Measurements from ENCODE around the gene CYP2U1. TPM values are rescaled to one million over a fixed set of nuclear protein-coding genes. Genes with fewer than 3 reads are reported as not detected.

CYP2U1 gene
- total RNA-seq, 1 experiment from 2014 or later, result 1.2 TPM

- ChIA-PET CTCF (no interaction called here), POLR2A (no interaction called here)
- intact Hi-C loops (cut with micrococcal nuclease; ENCODE audit: unreplicated experiment) (no loop called here), in situ Hi-C loops (cut with HindIII; ENCODE audit: low pct_unique_long_range_greater_than_20kb, low sequenced_read_pairs) (no loop called here)
- TF ChIP-seq SIN3A (IDR thresholded peaks at IDR 0.05; ENCODE audit: borderline replicate concordance, insufficient read depth, low read depth, low read length) (no peak), POLR2AphosphoS5 (IDR thresholded peaks at IDR 0.05; ENCODE audit: low read depth, low read length) (no peak), REST (IDR thresholded peaks at IDR 0.05; ENCODE audit: insufficient read depth in 1 of 2, low read depth in 2 of 2, low read length in 1 of 2) (no peak), TCF7L2 (IDR thresholded peaks at IDR 0.05; ENCODE audit: low read depth, low read length) (no peak), CTCF (IDR thresholded peaks at IDR 0.05) (no peak)
- Histone ChIP-seq H3K27ac (ENCODE audit: low read length) (no peak overlapping the region), H3K4me3 (ENCODE audit: low read depth in 2 of 2, low read length in 2 of 2) (no peak overlapping the region), H3K9me3 (ENCODE audit: control insufficient read depth, insufficient read depth, low read depth, low read length) (no peaks in the 10 kb centered on the region), H3K27me3 (ENCODE audit: control insufficient read depth, insufficient read depth, low read length) (no peaks in the 10 kb centered on the region), H3K4me1 (ENCODE audit: control insufficient read depth, insufficient read depth, low read length) (no peaks in the 10 kb centered on the region), H3K36me3 (ENCODE audit: control insufficient read depth, insufficient read depth, low read length) (no peaks in the 10 kb centered on the region; the same call in 1 of the 2 replicates)
- no peak for ATAC-seq
- DNase-seq (ENCODE audit: low read depth, low spot score), result no peak
- no TSS peak for BruUV-seq (replicated peaks)
Observed at GRCh38 chr4:107997794-107998193, 66.4 kb downstream of the CYP2U1 start.

GRCh38 chr4:107999932-108000539, 68.7 kb downstream of the CYP2U1 start:
- ChIA-PET CTCF (no interaction called here), POLR2A (no interaction called here)
- Histone ChIP-seq H3K4me1 (ENCODE audit: control insufficient read depth, insufficient read depth, low read length) (no peaks in the 10 kb centered on the region), H3K4me3 (ENCODE audit: low read depth in 2 of 2, low read length in 2 of 2) (no peak overlapping the region), H3K27ac (ENCODE audit: low read length) (no peak overlapping the region), H3K27me3 (ENCODE audit: control insufficient read depth, insufficient read depth, low read length) (no peaks in the 10 kb centered on the region), H3K36me3 (ENCODE audit: control insufficient read depth, insufficient read depth, low read length) (no peaks in the 10 kb centered on the region; the same call in 1 of the 2 replicates), H3K9me3 (ENCODE audit: control insufficient read depth, insufficient read depth, low read depth, low read length) (no peaks in the 10 kb centered on the region)
- DNase-seq (ENCODE audit: low read depth, low spot score), result no peak
- no peak for TF ChIP-seq POLR2AphosphoS5 (IDR thresholded peaks at IDR 0.05; ENCODE audit: low read depth, low read length)
- TF ChIP-seq TCF7L2 (IDR thresholded peaks at IDR 0.05; ENCODE audit: low read depth, low read length), result no peak
- TF ChIP-seq CTCF (IDR thresholded peaks at IDR 0.05), result no peak
- no peak for TF ChIP-seq REST (IDR thresholded peaks at IDR 0.05; ENCODE audit: insufficient read depth in 1 of 2, low read depth in 2 of 2, low read length in 1 of 2)
- TF ChIP-seq SIN3A (IDR thresholded peaks at IDR 0.05; ENCODE audit: borderline replicate concordance, insufficient read depth, low read depth, low read length), result no peak
- in situ Hi-C loops (cut with HindIII; ENCODE audit: low pct_unique_long_range_greater_than_20kb, low sequenced_read_pairs) (no loop called here), intact Hi-C loops (cut with micrococcal nuclease; ENCODE audit: unreplicated experiment) (no loop called here)
- no peak for ATAC-seq
- BruUV-seq (replicated peaks), result no TSS peak

Data from Panc1 (cell line).